KMS-11 (cell line): ENCODE data around the gene ZNF521.

ENCODE experiments used
- H2AFZ ChIP-seq: fragments of 200-600 bp; sonication (generic); 2 replicates; pipeline ENCODE4 v1.6.1; 2016; ENCODE audit warnings: antibody characterized with exemption, mixed run types, low read depth
- H3K27ac ChIP-seq: fragments of 200-600 bp; sonication (generic); 2 replicates; pipeline ENCODE4 v1.6.1; 2016; ENCODE audit warnings: mild to moderate bottlenecking, mixed run types
- H3K27me3 ChIP-seq: fragments of 200-600 bp; sonication (generic); 2 replicates; pipeline ENCODE4 v1.6.1; 2017; ENCODE audit warnings: mild to moderate bottlenecking, low read depth, mixed run types, moderate library complexity; ENCODE audit not compliant: insufficient read depth
- H3K36me3 ChIP-seq: fragments of 200-600 bp; sonication (generic); 2 replicates; pipeline ENCODE4 v1.6.1; 2017; ENCODE audit warnings: mild to moderate bottlenecking, mixed run types; ENCODE audit not compliant: insufficient read depth
- H3K4me1 ChIP-seq: fragments of 200-600 bp; sonication (generic); 2 replicates; pipeline ENCODE4 v1.6.1; 2016; ENCODE audit warnings: mild to moderate bottlenecking, low read depth, mixed run types; ENCODE audit not compliant: poor library complexity, severe bottlenecking
- H3K4me2 ChIP-seq: fragments of 200-600 bp; sonication (generic); 2 replicates; pipeline ENCODE4 v1.7.0; 2016; ENCODE audit warnings: mild to moderate bottlenecking, mixed run types
- H3K4me3 ChIP-seq: fragments of 200-600 bp; sonication (generic); IDR thresholded peaks from 2 replicates; pipeline ENCODE4 v1.6.1; 2017; ENCODE audit warnings: low read depth, low read length, mixed read lengths; ENCODE audit not compliant: insufficient read depth
- H3K79me2 ChIP-seq: fragments of 200-600 bp; sonication (generic); 2 replicates; pipeline ENCODE4 v1.6.1; 2016; ENCODE audit warnings: low read depth, mixed run types; ENCODE audit not compliant: insufficient read depth
- H3K9ac ChIP-seq: fragments of 200-600 bp; sonication (generic); 2 replicates; pipeline ENCODE4 v1.6.1; 2016; ENCODE audit warnings: mild to moderate bottlenecking, mixed run types
- H4K20me1 ChIP-seq: fragments of 200-600 bp; sonication (generic); 2 replicates; pipeline ENCODE4 v1.6.1; 2016; ENCODE audit warnings: mild to moderate bottlenecking, mixed run types; ENCODE audit not compliant: insufficient read depth
- TF ChIP-seq, protein P1 (sequence below): fragments of 200-600 bp; sonication (generic); conservative IDR thresholded peaks from 2 replicates; pipeline ENCODE4 v1.6.1; 2017; ENCODE audit warnings: low read depth, mild to moderate bottlenecking, antibody characterized with exemption, low read length, moderate library complexity, mixed read lengths

ZNF521 gene

DNA sequence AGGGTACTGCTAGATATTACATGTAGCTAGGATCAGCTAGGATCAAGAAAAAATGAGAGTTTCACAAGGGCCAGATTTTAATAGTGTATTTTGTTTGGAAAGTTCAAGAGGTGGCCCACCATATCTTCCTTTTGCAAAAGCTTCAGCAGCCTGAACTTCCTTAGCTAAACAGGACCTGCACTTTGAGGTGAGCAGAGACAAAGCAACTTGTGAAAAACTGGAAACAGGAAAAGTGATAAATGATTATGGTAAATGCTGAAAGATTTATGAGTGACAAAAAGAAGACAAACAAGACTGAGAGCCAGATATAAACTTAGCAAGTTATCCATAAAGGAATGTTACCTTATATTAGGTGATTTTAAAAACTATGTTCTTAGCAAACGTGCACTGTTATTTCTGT lies 123.6 kb downstream of the ZNF521 start:
- no peaks in the 10 kb centered on the region for H4K20me1 ChIP-seq
- H3K4me1 ChIP-seq = no peaks in the 10 kb centered on the region

GRCh38 chr18:25225151-25225550 lies 126.8 kb downstream of the ZNF521 start:
- H3K27ac ChIP-seq = no peak overlapping the region
- no peaks in the 10 kb centered on the region for H3K4me1 ChIP-seq

More for the DNA sequence above, 123.6 kb downstream of the ZNF521 start:
- Histone ChIP-seq H3K79me2 (no peaks in the 10 kb centered on the region), H3K27ac (no peak overlapping the region), H3K4me3 (no peak overlapping the region), H3K9ac (no peak overlapping the region), H3K36me3 (no peaks in the 10 kb centered on the region), H2AFZ (no peak overlapping the region), H3K27me3 (no peaks in the 10 kb centered on the region), H3K4me2 (no peak overlapping the region)
- TF ChIP-seq, protein P1, sequence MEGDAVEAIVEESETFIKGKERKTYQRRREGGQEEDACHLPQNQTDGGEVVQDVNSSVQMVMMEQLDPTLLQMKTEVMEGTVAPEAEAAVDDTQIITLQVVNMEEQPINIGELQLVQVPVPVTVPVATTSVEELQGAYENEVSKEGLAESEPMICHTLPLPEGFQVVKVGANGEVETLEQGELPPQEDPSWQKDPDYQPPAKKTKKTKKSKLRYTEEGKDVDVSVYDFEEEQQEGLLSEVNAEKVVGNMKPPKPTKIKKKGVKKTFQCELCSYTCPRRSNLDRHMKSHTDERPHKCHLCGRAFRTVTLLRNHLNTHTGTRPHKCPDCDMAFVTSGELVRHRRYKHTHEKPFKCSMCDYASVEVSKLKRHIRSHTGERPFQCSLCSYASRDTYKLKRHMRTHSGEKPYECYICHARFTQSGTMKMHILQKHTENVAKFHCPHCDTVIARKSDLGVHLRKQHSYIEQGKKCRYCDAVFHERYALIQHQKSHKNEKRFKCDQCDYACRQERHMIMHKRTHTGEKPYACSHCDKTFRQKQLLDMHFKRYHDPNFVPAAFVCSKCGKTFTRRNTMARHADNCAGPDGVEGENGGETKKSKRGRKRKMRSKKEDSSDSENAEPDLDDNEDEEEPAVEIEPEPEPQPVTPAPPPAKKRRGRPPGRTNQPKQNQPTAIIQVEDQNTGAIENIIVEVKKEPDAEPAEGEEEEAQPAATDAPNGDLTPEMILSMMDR = no peak

GRCh38 chr18:25223899-25224886 lies 127.8 kb downstream of the ZNF521 start:
- H3K27ac ChIP-seq = no peak overlapping the region
- TF ChIP-seq, protein P1 = no peak

More at GRCh38 chr18:25225151-25225550, 126.8 kb downstream of the ZNF521 start:
- H3K4me2 ChIP-seq = no peak overlapping the region
- H3K27me3 ChIP-seq = no peaks in the 10 kb centered on the region
- no peaks in the 10 kb centered on the region for H4K20me1 ChIP-seq
- H3K4me3 ChIP-seq = no peak overlapping the region
- TF ChIP-seq, protein P1 = no peak
- no peaks in the 10 kb centered on the region for H3K36me3 ChIP-seq
- no peak overlapping the region for H3K9ac ChIP-seq
- no peaks in the 10 kb centered on the region for H3K79me2 ChIP-seq
- H2AFZ ChIP-seq = no peak overlapping the region

DNA sequence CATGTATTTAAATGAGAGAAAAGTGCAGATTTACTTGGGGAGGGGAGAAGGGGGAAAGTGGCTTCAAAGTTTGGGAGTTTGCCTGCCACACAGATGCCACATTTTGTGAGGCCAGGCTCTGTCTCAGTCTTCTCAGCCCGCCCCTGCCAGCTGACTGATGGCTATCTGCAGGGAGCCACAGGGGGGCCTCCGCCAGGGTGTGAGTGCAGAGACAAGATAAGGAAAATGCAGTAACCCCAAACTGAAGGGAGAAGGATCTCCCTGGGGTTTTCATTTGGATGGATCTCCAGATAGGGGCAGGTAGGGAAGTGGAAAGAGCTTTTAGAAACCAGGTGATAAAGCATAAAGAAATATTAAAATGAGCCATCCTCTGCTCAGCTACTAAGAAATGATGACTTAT lies 128.8 kb downstream of the ZNF521 start:
- TF ChIP-seq, protein P1 = no peak
- H2AFZ ChIP-seq = no peak overlapping the region
- no peaks in the 10 kb centered on the region for H3K79me2 ChIP-seq
- no peak overlapping the region for H3K4me3 ChIP-seq
- H3K9ac ChIP-seq = no peak overlapping the region
- H4K20me1 ChIP-seq = no peaks in the 10 kb centered on the region
- H3K27me3 ChIP-seq = no peaks in the 10 kb centered on the region
- H3K4me1 ChIP-seq = no peaks in the 10 kb centered on the region
- no peak overlapping the region for H3K27ac ChIP-seq
- no peaks in the 10 kb centered on the region for H3K36me3 ChIP-seq
- H3K4me2 ChIP-seq = no peak overlapping the region

More at GRCh38 chr18:25223899-25224886, 127.8 kb downstream of the ZNF521 start:
- no peak overlapping the region for H3K4me3 ChIP-seq
- H3K4me1 ChIP-seq = no peaks in the 10 kb centered on the region
- H2AFZ ChIP-seq = no peak overlapping the region
- no peak overlapping the region for H3K4me2 ChIP-seq
- H3K36me3 ChIP-seq = no peaks in the 10 kb centered on the region
- H4K20me1 ChIP-seq = no peaks in the 10 kb centered on the region
- H3K9ac ChIP-seq = no peak overlapping the region
- H3K27me3 ChIP-seq = no peaks in the 10 kb centered on the region
- H3K79me2 ChIP-seq = no peaks in the 10 kb centered on the region
